Measurements from ENCODE around the gene MYH3. TPM values are rescaled to one million over a fixed set of nuclear protein-coding genes. Genes with fewer than 3 reads are reported as not detected.

The MYH3 gene
- total RNA-seq, 2 experiments from 2014 or later = 3.6 to 6.0 TPM

DNA sequence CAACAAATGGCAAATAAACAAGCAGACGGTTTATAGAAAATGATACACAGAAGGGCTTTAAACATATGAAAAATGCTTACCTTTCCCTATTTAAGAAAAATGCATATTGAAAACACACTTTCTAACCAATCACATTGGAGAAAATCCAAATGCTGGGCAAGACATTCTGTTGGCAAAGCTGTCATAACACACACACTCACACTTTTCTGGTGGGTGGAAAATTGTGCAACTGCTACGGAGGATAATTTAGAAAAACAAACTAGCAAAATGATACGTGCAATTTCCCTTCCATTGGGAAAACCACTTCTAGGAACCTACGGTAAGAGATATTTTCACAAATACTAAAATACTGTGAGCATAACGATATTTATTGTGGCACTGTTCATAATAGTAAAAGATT, 9.8 kb upstream of the MYH3 start:
- H3K27ac Mint-ChIP-seq = no peak overlapping the region
- POLR2A ChIA-PET = no interaction called here
- H3K9me3 Mint-ChIP-seq = no peaks in the 10 kb centered on the region
- DNase-seq = no peak
- no peaks in the 10 kb centered on the region for H3K27me3 Mint-ChIP-seq
- no peak overlapping the region for H3K4me3 Mint-ChIP-seq
- H3K36me3 Mint-ChIP-seq = peaks cover 1% of the 10 kb centered on the region
- ATAC-seq (ENCODE audit: low read depth) = no peak
- H3K4me1 Mint-ChIP-seq = no peaks in the 10 kb centered on the region

GRCh38 chr17:10664571-10664970, 7.5 kb upstream of the MYH3 start:
- H3K27me3 Mint-ChIP-seq = no peaks in the 10 kb centered on the region
- peaks cover 1% of the 10 kb centered on the region for H3K36me3 Mint-ChIP-seq
- no peak overlapping the region for H3K4me3 Mint-ChIP-seq
- no peak overlapping the region for H3K27ac Mint-ChIP-seq
- no peak for DNase-seq
- H3K4me1 Mint-ChIP-seq = no peaks in the 10 kb centered on the region
- POLR2A ChIA-PET = interaction anchor here (0.5 to 1.4 kb wide), 2 partner anchors 19 to 1250 kb away, joined by 3 to 5 read pairs; no protein-coding TSS in a partner anchor
- ATAC-seq (ENCODE audit: low read depth) = no peak
- no peaks in the 10 kb centered on the region for H3K9me3 Mint-ChIP-seq

DNA sequence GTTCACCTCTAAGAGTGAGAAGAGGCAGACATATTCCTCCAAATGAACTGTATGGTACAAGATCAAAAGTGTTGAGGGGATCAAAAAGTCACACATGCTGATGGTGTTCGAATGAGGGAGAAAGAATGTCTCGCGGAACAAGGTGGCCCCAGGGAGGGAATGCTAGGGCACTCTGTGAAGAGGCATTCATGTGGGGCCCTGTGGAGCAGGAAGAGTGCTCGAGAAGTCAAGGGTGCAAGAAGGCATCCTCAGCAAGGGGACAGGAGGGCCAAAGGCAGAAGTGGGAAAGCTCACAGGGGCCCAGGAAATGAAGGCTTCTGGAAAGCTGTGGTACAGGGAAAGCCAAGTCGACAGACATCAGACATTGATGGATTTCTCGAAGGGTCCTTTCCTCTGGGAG, 6.1 kb upstream of the MYH3 start:
- peaks cover 1% of the 10 kb centered on the region for H3K36me3 Mint-ChIP-seq
- no peaks in the 10 kb centered on the region for H3K9me3 Mint-ChIP-seq
- H3K4me3 Mint-ChIP-seq = no peak overlapping the region
- no peak overlapping the region for H3K27ac Mint-ChIP-seq
- POLR2A ChIA-PET = no interaction called here
- ATAC-seq (ENCODE audit: low read depth) (no peak), DNase-seq (no peak)
- no peaks in the 10 kb centered on the region for H3K27me3 Mint-ChIP-seq
- no peaks in the 10 kb centered on the region for H3K4me1 Mint-ChIP-seq

GRCh38 chr17:10661437-10661836, 4.3 kb upstream of the MYH3 start:
- POLR2A ChIA-PET = no interaction called here
- Mint-ChIP-seq H3K4me1 (no peaks in the 10 kb centered on the region), H3K4me3 (no peak overlapping the region), H3K27me3 (no peaks in the 10 kb centered on the region), H3K9me3 (no peaks in the 10 kb centered on the region), H3K36me3 (peaks cover 1% of the 10 kb centered on the region), H3K27ac (no peak overlapping the region)
- no peak for ATAC-seq (ENCODE audit: low read depth)
- DNase-seq = no peak

GRCh38 chr17:10657879-10658278, 770 bp upstream of the MYH3 start:
- H3K36me3 Mint-ChIP-seq = no peaks in the 10 kb centered on the region
- H3K27ac Mint-ChIP-seq = no peak overlapping the region
- POLR2A ChIA-PET = no interaction called here
- H3K9me3 Mint-ChIP-seq = no peaks in the 10 kb centered on the region
- DNase-seq = no peak
- ATAC-seq (ENCODE audit: low read depth) = no peak
- peaks cover 5% of the 10 kb centered on the region for H3K4me1 Mint-ChIP-seq
- H3K4me3 Mint-ChIP-seq = no peak overlapping the region
- peaks cover 1% of the 10 kb centered on the region for H3K27me3 Mint-ChIP-seq

GRCh38 chr17:10653987-10654386, 3.1 kb downstream of the MYH3 start:
- POLR2A ChIA-PET = no interaction called here
- DNase-seq = no peak
- Mint-ChIP-seq H3K4me3 (no peak overlapping the region), H3K27me3 (peaks cover 1% of the 10 kb centered on the region), H3K27ac (no peak overlapping the region), H3K4me1 (peaks cover 7% of the 10 kb centered on the region), H3K9me3 (no peaks in the 10 kb centered on the region), H3K36me3 (no peaks in the 10 kb centered on the region)
- no peak for ATAC-seq (ENCODE audit: low read depth)

DNA sequence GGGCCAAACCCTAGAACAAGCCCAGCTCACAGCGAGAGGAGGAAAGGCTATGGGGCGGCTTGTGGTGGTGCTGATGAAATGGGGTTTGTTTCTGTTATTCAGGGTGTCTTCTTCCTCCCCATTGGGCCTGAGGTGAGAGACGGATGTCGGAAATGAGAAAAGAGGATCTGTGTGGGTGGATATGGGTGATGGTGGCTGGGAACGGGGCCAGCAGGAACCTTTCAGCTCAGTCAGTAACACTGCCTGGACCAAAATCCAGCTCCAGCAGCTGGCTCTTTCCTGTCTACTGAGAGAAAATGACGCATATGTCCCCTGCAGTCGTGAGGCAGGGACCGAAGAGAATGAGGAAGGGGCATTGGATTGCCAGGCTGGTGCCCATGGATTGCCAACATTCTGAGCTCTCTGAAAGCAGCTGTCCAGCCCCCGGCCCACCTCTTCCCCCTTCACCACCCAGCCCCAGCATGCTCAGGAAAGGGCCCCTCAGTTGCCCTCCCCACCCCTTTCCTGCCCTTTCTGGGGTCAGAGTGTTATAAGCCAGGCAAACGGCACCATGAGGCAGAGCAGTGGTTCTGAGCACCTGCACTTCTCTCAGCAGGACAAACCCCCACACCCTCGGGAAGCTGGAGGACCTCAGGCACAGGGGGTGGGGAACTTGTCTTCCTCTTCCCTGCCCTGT, 4.0 kb downstream of the MYH3 start:
- ATAC-seq (ENCODE audit: low read depth) = peak; percentile 63
- Mint-ChIP-seq H3K4me3 (peak overlapping the region; percentile 14), H3K27me3 (peaks cover 1% of the 10 kb centered on the region), H3K9me3 (no peaks in the 10 kb centered on the region), H3K27ac (peak overlapping the region; percentile 40), H3K4me1 (peaks cover 7% of the 10 kb centered on the region), H3K36me3 (no peaks in the 10 kb centered on the region)
- POLR2A ChIA-PET = no interaction called here
- DNase-seq = no peak

- Mint-ChIP-seq H3K27me3 (peaks cover 1% of the 10 kb centered on the region), H3K36me3 (no peaks in the 10 kb centered on the region), H3K27ac (peak overlapping the region; percentile 7), H3K4me1 (peaks cover 7% of the 10 kb centered on the region), H3K4me3 (no peak overlapping the region), H3K9me3 (no peaks in the 10 kb centered on the region)
- no peak for DNase-seq
- POLR2A ChIA-PET = no interaction called here
- no peak for ATAC-seq (ENCODE audit: low read depth)
These were observed 5.2 kb downstream of the MYH3 start for GRCh38 chr17:10651927-10652326.

DNA sequence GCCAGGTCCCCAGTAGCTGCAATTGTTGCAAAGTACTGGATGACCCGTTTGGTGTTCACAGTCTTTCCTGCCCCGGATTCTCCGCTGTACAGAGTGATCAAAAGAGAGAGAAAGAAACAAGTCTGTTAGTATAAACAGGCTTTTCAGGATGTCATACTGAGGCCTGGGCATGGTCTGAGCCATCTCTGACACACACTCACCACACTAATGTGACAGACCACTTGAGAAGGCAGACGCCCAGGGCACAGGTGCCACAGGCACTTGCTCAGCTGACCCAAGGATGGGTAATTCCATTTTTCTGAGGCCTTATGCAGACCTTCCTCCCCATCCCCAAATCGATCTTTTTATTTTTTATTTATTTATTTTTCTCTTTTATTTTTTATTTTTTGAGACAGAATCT, 7.5 kb downstream of the MYH3 start:
- H3K27ac Mint-ChIP-seq = no peak overlapping the region
- DNase-seq (no peak), ATAC-seq (ENCODE audit: low read depth) (no peak)
- no peaks in the 10 kb centered on the region for H3K9me3 Mint-ChIP-seq
- POLR2A ChIA-PET = no interaction called here
- no peaks in the 10 kb centered on the region for H3K36me3 Mint-ChIP-seq
- no peak overlapping the region for H3K4me3 Mint-ChIP-seq
- H3K4me1 Mint-ChIP-seq = peaks cover 7% of the 10 kb centered on the region
- H3K27me3 Mint-ChIP-seq = peaks cover 1% of the 10 kb centered on the region

DNA sequence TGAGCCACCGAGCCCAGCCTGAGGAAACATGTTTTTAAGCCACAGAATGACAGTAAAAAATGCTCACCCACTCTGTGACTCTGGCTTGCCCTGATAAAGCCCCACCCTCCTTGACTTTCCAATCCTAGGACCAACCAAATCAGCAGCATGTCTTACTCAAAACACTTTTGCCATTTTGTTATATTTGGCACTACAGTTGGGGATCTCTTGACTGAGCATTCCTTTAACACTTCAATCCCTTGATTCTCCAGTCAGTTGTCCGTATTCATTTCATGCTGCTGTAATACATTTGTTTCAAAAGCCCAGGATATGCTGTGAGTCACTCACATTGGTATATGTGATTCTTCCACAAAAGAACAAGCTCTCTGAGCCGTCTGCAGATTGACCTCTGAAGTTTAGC, 8.2 kb downstream of the MYH3 start:
- POLR2A ChIA-PET = no interaction called here
- Mint-ChIP-seq H3K36me3 (no peaks in the 10 kb centered on the region), H3K4me1 (peaks cover 7% of the 10 kb centered on the region), H3K27me3 (peaks cover under 1% of the 10 kb centered on the region), H3K27ac (no peak overlapping the region), H3K4me3 (no peak overlapping the region), H3K9me3 (no peaks in the 10 kb centered on the region)
- ATAC-seq (ENCODE audit: low read depth) (no peak), DNase-seq (no peak)

- no peak for DNase-seq
- Mint-ChIP-seq H3K27ac (no peak overlapping the region), H3K4me1 (peaks cover 6% of the 10 kb centered on the region), H3K4me3 (no peak overlapping the region), H3K36me3 (no peaks in the 10 kb centered on the region), H3K9me3 (no peaks in the 10 kb centered on the region), H3K27me3 (no peaks in the 10 kb centered on the region)
- POLR2A ChIA-PET = no interaction called here
- no peak for ATAC-seq (ENCODE audit: low read depth)
These were observed 8.7 kb downstream of the MYH3 start for GRCh38 chr17:10648381-10648780.

GRCh38 chr17:10646392-10646990, 10.6 kb downstream of the MYH3 start:
- POLR2A ChIA-PET = no interaction called here

DNA sequence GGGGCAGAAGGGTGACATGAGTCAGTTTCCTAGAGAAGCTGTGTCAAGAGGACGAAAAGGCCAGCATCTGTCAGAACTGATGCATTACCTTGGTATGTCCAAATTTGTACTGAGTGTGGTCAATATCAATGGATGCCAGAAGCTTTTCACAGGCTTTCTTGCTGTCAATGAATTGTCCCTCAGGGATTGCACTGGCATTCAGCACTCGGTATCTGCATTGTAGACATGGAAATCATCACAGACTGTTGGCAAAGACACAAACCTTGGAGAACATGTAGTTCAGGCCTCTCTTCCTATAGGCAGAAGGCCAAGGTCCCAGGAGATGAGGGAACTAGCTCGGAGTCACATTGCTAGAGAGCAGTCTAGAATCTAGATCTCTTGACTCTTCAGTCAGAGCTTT, 16.6 kb downstream of the MYH3 start:
- H3K4me1 Mint-ChIP-seq = peaks cover 3% of the 10 kb centered on the region
- H3K27me3 Mint-ChIP-seq = no peaks in the 10 kb centered on the region
- DNase-seq = no peak
- no peak for ATAC-seq (ENCODE audit: low read depth)
- peaks cover 9% of the 10 kb centered on the region for H3K36me3 Mint-ChIP-seq
- H3K4me3 Mint-ChIP-seq = no peak overlapping the region
- POLR2A ChIA-PET = no interaction called here
- H3K9me3 Mint-ChIP-seq = no peaks in the 10 kb centered on the region
- H3K27ac Mint-ChIP-seq = no peak overlapping the region

More at GRCh38 chr17:10646392-10646990, 10.6 kb downstream of the MYH3 start:
- no peak overlapping the region for H3K4me3 Mint-ChIP-seq
- H3K9me3 Mint-ChIP-seq = no peaks in the 10 kb centered on the region
- no peaks in the 10 kb centered on the region for H3K36me3 Mint-ChIP-seq
- DNase-seq (peak; percentile 74), ATAC-seq (ENCODE audit: low read depth) (peak; percentile 74)
- no peaks in the 10 kb centered on the region for H3K27me3 Mint-ChIP-seq
- no peak overlapping the region for H3K27ac Mint-ChIP-seq
- no peaks in the 10 kb centered on the region for H3K4me1 Mint-ChIP-seq

GRCh38 chr17:10638151-10638550, 19.0 kb downstream of the MYH3 start:
- Mint-ChIP-seq H3K9me3 (no peaks in the 10 kb centered on the region), H3K36me3 (peaks cover 9% of the 10 kb centered on the region), H3K4me3 (no peak overlapping the region), H3K4me1 (peaks cover 3% of the 10 kb centered on the region), H3K27ac (peak overlapping the region; percentile 48), H3K27me3 (no peaks in the 10 kb centered on the region)
- DNase-seq = no peak
- no peak for ATAC-seq (ENCODE audit: low read depth)
- POLR2A ChIA-PET = no interaction called here

All from activated naive CD8-positive, alpha-beta T cell treated with anti-CD3 and anti-CD28 coated beads, Interleukin-2, amount 10 ng/mL, durations not matched to agents 7 days and 5 days (primary cell).